Activated CD4-positive, alpha-beta T cell treated with anti-CD3 and anti-CD28 coated beads, Interleukin-2, amount 50 U/mL, for 24 hours (primary cell): ENCODE results near the gene SND1.

ENCODE experiments used
- DNase-seq, 2 donors: peaks; one replicate each; pipeline ENCODE4 v3.0.0-alpha.2; 2020; ENCODE audit warnings: low read depth in 1 of 2, low spot score in 1 of 2

SND1 gene

DNA sequence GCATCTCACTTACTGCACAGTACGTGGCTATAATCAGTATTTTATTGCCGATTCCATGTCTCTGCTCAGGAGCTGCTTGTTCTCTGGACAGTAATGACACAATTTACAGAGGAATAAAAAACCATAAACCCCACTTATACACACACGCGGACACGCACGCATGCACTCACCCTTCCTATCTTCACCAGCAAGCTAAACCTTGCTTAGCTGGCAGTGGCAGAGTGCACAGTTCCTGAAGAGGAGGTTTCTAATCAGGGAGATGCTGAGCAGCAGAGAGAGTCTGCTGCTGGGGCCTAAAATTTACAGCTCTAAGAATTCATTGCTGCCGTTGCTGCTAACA, 66.3 kb downstream of the SND1 start:
- DNase-seq, result no peak

- DNase-seq, result no peak
Observed at GRCh38 chr7:127726476-127726875, 74.5 kb downstream of the SND1 start.

- no peak for DNase-seq
Observed at GRCh38 chr7:127730658-127731276, 78.8 kb downstream of the SND1 start.

- no peak for DNase-seq
Observed at GRCh38 chr7:127731431-127732080, 79.6 kb downstream of the SND1 start.

DNA sequence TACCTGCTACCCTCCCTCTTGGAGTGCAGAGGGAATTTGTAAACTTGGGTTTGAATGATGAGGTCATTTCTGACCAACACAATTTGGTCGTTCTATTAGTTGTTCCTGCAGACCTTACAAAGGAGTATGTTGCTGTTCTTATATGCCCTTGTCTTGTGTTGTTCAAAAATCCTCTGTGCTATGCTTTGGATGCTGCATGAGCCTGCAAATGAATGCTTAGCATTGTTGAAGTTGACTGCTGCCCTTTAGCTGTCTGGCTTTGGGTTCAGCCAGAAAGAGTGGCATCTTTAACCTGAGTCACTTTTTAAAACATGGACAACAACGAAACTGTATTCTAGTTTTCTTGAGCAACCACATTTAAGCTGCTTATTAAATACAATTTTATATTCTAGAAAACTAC, 80.3 kb downstream of the SND1 start:
- DNase-seq, result no peak

DNA sequence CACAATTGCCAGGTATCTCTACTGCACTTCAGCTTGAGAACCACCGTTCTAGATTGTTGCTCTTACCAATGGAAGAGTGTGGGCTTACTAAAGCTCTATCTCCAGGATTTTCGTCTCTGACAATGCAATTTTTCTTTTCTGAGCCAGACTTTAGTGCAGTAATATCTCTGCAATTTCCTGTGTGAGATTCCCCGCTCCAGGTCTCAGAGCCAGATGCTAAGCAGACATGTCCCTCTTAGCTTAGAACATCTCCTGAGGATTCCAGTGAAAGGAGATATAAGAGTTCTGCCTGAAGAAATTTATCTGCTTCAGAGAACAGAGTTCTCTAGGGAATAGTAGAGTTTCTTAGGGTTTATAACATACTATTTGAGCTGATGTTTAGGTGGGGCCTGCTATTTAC, 82.0 kb downstream of the SND1 start:
- DNase-seq, result no peak

DNA sequence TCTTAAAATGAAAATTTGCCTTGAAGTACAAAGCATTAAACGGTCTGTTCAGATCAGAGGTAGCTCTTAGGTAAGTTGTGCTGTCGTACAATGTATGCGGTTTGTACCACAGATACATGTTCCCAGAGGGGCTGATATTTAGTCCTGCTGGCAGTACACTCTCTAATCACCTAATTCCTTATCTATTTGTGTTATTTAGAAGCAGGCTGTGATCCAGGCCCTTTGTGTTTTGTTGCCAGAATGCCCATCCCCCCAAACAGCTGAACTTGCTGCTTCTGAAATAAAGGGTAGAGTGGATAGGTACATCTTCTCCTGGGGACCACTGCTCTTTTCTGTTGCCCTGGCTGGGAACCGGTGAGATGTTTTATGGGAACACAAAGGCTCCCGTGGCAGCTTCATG, 84.5 kb downstream of the SND1 start:
- no peak for DNase-seq

DNA sequence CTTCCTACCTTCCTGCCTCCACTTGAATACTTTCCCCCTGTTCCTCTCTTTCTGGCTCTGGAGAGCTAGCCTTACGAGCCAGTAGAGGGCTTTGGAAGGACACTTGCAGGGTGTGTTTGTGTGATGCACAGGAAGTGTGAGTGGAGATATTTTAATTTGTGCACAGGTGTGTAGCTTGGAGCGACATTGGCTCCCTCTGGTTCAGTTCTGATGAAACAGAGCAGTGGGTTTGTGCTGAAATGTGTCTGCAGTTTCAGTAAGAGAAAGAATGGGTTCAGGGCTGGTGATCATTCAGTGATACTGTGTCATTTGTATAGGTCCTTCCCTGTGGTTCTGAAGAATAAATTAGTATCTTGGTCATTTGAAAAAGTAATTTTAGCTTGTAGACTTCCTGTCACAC, 86.9 kb downstream of the SND1 start:
- no peak for DNase-seq

- no peak for DNase-seq
Observed at GRCh38 chr7:127741764-127742375, 89.9 kb downstream of the SND1 start.

GRCh38 chr7:127745445-127745844, 93.5 kb downstream of the SND1 start:
- DNase-seq, result no peak

DNA sequence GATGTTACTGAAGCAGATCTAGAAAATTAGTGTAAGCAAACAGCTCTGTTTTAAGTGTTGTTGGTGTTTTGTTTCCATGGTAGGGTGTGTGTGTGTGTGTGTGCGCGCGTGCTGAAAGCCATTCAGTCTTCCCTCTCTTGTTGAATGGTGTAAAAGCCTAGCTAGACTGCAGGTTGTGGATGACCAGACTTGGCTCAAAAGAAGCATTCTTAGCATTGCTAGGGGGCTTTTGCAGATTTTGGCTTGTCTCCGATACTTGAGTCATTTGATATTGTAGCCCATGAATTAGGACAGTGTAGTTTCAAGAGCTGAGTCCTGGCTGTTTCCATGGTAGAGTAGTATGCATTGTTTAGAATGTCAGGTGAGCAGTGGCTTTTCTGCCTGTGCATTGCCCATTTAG, 99.1 kb downstream of the SND1 start:
- no peak for DNase-seq

DNA sequence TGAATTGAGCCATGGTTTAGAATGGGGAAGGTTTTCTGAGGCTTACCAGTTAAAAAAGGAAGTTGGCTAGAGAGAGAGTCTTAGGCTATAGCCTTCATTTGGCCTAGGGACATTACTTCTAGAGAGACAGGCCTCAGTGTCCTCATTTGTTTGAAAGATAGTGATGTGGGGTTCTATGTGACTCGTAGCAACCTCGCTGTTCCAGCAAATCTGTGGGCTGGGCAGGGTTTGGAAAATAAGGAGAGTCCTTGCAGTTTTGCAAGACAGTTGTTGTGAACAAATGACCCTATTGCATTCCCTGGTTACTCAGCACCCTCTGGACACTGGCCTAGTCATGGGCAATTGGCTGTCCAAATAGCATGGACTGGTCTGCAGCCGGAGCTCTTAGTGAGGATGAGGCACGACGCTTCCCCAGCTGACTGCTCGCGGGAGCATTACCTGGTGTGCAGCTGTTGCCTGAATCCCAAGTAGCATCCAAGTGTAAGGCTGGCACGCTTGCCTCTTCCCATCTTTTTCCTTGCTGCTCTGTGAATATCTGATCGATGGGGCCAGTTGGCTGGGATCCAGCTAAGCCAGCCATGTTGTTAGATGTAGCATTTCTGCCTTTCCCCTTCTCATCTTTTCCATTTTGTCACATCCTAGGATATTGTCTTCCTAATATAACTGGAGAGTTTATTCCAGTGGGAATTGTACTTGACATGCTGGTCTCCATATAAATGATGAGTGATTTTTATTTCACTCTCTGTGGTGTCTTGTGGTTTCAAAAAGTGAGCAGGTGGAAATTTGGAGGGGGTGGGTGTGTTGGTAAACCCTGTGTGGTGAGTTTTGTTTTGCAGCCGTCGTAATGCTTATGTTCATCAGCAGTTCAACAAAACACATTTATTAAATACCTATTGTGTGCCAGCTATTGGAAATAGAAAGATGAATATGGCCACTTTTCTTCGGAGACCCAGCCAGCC, 99.8 kb downstream of the SND1 start:
- DNase-seq, result no peak

DNA sequence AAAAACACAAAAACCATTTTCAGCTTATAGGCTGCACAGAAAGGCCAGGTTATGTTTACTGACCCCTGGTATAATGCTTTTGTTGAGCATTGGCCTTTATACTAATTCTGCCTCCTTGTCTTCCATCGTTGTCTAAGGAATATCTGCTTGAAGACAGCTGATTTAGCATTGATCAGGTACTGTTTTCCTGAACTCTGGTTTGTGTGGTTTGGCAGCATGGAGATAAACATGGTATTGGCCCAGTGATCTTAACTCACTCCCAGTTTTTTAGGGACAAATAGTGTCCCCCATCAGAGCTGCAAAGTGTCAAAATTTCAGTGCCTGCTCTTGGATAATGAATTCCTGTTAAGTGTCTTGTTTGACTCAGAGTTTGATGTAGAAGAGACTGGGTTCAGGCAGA, 100.8 kb downstream of the SND1 start:
- no peak for DNase-seq

GRCh38 chr7:127754457-127754856, 102.5 kb downstream of the SND1 start:
- no peak for DNase-seq

DNA sequence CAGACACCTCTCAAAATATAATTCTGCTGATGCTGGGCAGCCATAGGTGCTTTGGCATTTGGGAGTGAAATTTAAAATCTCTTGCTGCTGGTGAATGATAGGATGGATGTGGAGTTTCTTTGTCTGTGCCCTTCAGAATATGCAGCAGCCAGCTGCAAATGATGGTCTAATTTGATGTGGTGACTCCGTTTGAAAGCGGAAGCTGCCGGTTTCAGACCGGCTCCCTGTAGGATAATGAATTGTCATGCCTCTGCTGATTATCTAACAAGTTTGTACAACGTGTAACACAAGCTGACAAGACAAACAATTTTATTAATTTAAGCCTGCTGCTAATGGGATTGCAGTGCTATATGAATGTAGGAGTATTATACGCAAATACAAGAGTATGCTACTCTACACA, 103.5 kb downstream of the SND1 start:
- DNase-seq, result no peak

- no peak for DNase-seq
Observed at GRCh38 chr7:127755965-127756364, 104.0 kb downstream of the SND1 start.

- no peak for DNase-seq
Observed at GRCh38 chr7:127758105-127758504, 106.1 kb downstream of the SND1 start.

DNA sequence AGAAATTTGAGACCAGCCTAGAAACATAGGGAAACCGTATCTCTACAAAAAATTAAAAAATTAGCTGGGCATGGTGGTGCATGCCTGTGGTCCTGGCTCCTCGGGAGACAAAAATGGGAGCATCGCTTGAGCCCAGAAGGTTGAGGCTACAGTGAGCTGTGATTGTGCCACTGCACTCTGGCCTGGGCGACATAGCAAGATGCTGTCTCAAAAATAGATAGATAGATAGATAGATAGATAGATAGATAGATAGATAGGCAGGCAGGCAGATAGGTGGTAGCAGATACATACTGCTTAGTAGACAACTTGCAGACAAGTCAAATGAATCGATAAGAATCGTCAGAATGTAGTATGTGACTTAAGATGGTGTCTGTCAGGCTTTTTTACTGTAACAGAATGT, 106.9 kb downstream of the SND1 start:
- DNase-seq, result no peak

GRCh38 chr7:127759945-127760421, 108.0 kb downstream of the SND1 start:
- no peak for DNase-seq

GRCh38 chr7:127760436-127761031, 108.5 kb downstream of the SND1 start:
- no peak for DNase-seq

DNA sequence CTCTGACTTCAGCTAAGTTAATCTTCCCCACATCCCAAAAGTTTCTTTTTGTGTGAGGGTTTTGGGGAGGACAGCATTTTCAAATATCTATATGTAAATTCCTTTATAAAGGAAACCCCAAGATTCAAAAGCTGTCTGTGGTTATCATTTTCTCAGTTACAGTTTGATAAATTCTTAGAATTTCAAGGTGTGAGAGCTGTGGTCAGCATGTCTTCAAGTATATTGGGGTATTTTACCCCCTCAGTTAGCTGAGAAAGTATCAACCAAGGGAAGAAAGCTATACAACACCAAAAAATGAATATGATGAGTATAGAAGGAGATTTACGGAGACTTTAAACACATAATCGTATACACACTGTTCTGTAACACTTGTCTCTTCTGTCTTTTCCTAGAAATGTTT, 109.2 kb downstream of the SND1 start:
- no peak for DNase-seq
